B cell (primary cell): Measurements from ENCODE around the gene BAG3. TPM values are rescaled to one million over a fixed set of nuclear protein-coding genes. Genes with fewer than 3 reads are reported as not detected.

Source experiments
- ATAC-seq: fragments of 200-7000 bp; cut with Tn5 transposase; one replicate; pipeline ENCODE4 v1.10.0; 2021; ENCODE audit warnings: low read depth, mild to moderate bottlenecking, moderate number of reproducible peaks, moderate library complexity
- CTCF ChIA-PET: fragments of 350-600 bp; sonication (Branson Sonifier 250); formaldehyde crosslinking; loops from one replicate; lab custom pipeline; 2021; ENCODE audit warnings: antibody characterized with exemption, inconsistent platforms; lab: Charles Lee
- POLR2A ChIA-PET: fragments of 350-600 bp; sonication (Branson Sonifier 250); formaldehyde crosslinking; loops from one replicate; lab custom pipeline; 2021; ENCODE audit warnings: antibody characterized with exemption; lab: Charles Lee
- DNase-seq: peaks from one replicate; pipeline ENCODE4 v3.0.0; 2013
- H2AFZ ChIP-seq: 2 replicates; pipeline ENCODE4 v1.6.1; 2012; ENCODE audit warnings: mild to moderate bottlenecking, low read depth, low read length; ENCODE audit not compliant: insufficient read depth, poor library complexity, severe bottlenecking
- H3K27ac ChIP-seq, 2 donors: 1 replicate in 1 of 2; 2 replicates in 1 of 2; pipeline ENCODE4 v1.5.1; 2012 to 2013; ENCODE audit warnings: low read length in 2 of 2, mild to moderate bottlenecking in 2 of 2, moderate library complexity in 1 of 2
- H3K27me3 ChIP-seq, 4 experiments: fragments of 200-600 bp in 1 of 4; sonication (generic) in 1 of 4; replicated peaks in 1 of 4; 1 replicate in 2 of 4; 2 replicates in 2 of 4; pipeline versions ENCODE4 v1.6.1 to v1.7.0; 2013 to 2016; ENCODE audit warnings: low read length in 3 of 4, mild to moderate bottlenecking in 2 of 4, mixed read lengths in 1 of 4, moderate library complexity in 1 of 4; ENCODE audit not compliant: insufficient read depth in 4 of 4, control insufficient read depth in 3 of 4; ENCODE audit errors: control extremely low read depth in 1 of 4
- H3K36me3 ChIP-seq, 2 experiments: replicated peaks in 1 of 2; 1 replicate in 1 of 2; 2 replicates in 1 of 2; pipeline versions ENCODE4 v1.6.1 to v1.7.1; 2013; ENCODE audit warnings: low read length in 1 of 2; ENCODE audit not compliant: insufficient read depth in 2 of 2, control insufficient read depth in 1 of 2; ENCODE audit errors: control extremely low read depth in 1 of 2, extremely low read depth in 1 of 2
- H3K4me1 ChIP-seq, 2 donors: fragments of 200-600 bp in 1 of 2; sonication (generic) in 1 of 2; 1 replicate in 1 of 2; 2 replicates in 1 of 2; pipeline versions ENCODE4 v1.5.1 to v1.6.1; 2013 to 2017; ENCODE audit warnings: low read length in 2 of 2; ENCODE audit not compliant: control insufficient read depth in 2 of 2, insufficient read depth in 2 of 2
- H3K4me2 ChIP-seq: replicated peaks from 2 replicates; pipeline ENCODE3; 2012; ENCODE audit warnings: mild to moderate bottlenecking, low read depth, low read length; ENCODE audit not compliant: poor library complexity, severe bottlenecking
- H3K4me3 ChIP-seq, 5 experiments: fragments of 200-600 bp in 1 of 5; sonication (generic) in 1 of 5; 1 replicate in 3 of 5; 2 replicates in 2 of 5; pipeline versions ENCODE4 v1.5.1 to v1.7.0; 2011 to 2016; ENCODE audit warnings: low read length in 4 of 5, mild to moderate bottlenecking in 4 of 5, low read depth in 2 of 5, control low read depth in 1 of 5, moderate library complexity in 1 of 5; ENCODE audit not compliant: insufficient read depth in 1 of 5; ENCODE audit errors: control extremely low read depth in 1 of 5, extremely low read depth in 1 of 5
- H3K79me2 ChIP-seq: fragments of 200-600 bp; sonication (generic); one replicate; pipeline ENCODE4 v1.6.0; 2016; ENCODE audit warnings: low read length; ENCODE audit not compliant: control insufficient read depth, insufficient read depth
- H3K9ac ChIP-seq: fragments of 200-600 bp; sonication (generic); 2 replicates; pipeline ENCODE4 v1.6.1; 2017; ENCODE audit warnings: mild to moderate bottlenecking, low read length, moderate library complexity
- H3K9me3 ChIP-seq, 3 donors: one replicate each; pipeline versions ENCODE4 v1.6.1 to v1.7.1; 2013; ENCODE audit warnings: low read length in 2 of 3; ENCODE audit not compliant: control insufficient read depth in 2 of 3, insufficient read depth in 1 of 3; ENCODE audit errors: control extremely low read depth in 1 of 3
- H4K20me1 ChIP-seq: 2 replicates; pipeline ENCODE4 v1.6.0; 2012; ENCODE audit warnings: mild to moderate bottlenecking, low read length; ENCODE audit not compliant: insufficient read depth, control insufficient read depth, poor library complexity, severe bottlenecking
- H3K27ac Mint-ChIP-seq: one replicate; pipeline ENCODE4 v1.8.0; 2021; ENCODE audit warnings: mixed read lengths
- H3K27me3 Mint-ChIP-seq: one replicate; pipeline ENCODE4 v1.8.0; 2021; ENCODE audit warnings: mixed read lengths
- H3K4me1 Mint-ChIP-seq: one replicate; pipeline ENCODE4 v1.8.0; 2021; ENCODE audit warnings: mixed read lengths
- H3K4me3 Mint-ChIP-seq: one replicate; pipeline ENCODE4 v1.8.0; 2021; ENCODE audit warnings: mixed read lengths
- H3K9me3 Mint-ChIP-seq: one replicate; pipeline ENCODE4 v1.8.0; 2022; ENCODE audit warnings: mixed read lengths; ENCODE audit not compliant: insufficient read depth
- CTCF ChIP-seq: fragments of 200-600 bp; IDR thresholded peaks from one replicate; pipeline ENCODE4 v1.8.0; 2022; ENCODE audit warnings: antibody characterized with exemption, mild to moderate bottlenecking
- EZH2 ChIP-seq: IDR thresholded peaks from 2 replicates; pipeline ENCODE4 v1.6.1; 2012; ENCODE audit warnings: borderline replicate concordance, low read depth, mild to moderate bottlenecking, moderate library complexity, low read length; ENCODE audit not compliant: insufficient read depth, poor library complexity, severe bottlenecking
- WGBS: methylation state at CpG from one replicate; pipeline ENCODE4 v1.1.5; 2013; ENCODE audit warnings: missing lambda C conversion rate; ENCODE audit not compliant: insufficient coverage; 5-methylcytosine and 5-hydroxymethylcytosine counted together
- intact Hi-C: fragments of 100-400 bp; cut with micrococcal nuclease; formaldehyde crosslinking; loops from one replicate; pipeline ENCODE4 v1.10.0; 2022
- polyA minus RNA-seq: library from RNA; depleted of rRNA, polyadenylated mRNA; stranded (reverse); fragments of >200 nt; gene quantifications from 2 replicates; pipeline ENCODE4 v1.2.3, GENCODE V29; 2012
- polyA plus RNA-seq: library from polyadenylated mRNA; depleted of rRNA; stranded (reverse); fragments of >200 nt; gene quantifications from 2 replicates; pipeline ENCODE4 v1.2.3, GENCODE V29; 2012
- total RNA-seq, 2 donors: library from RNA; stranded (reverse); fragments of 120-200 nt in 1 of 2; gene quantifications; 1 replicate in 1 of 2; 2 replicates in 1 of 2; pipeline versions ENCODE4 v1.2.3 to v1.2.4, GENCODE V29; 2013 to 2022

Gene BAG3
- total RNA-seq (3.9 and 4.2 TPM in 2 replicates), polyA plus RNA-seq (7.4 and 7.5 TPM in 2 replicates), polyA minus RNA-seq (6.9 and 7.3 TPM in 2 replicates)
- 0.89 TPM for total RNA-seq (2013)

GRCh38 chr10:119650692-119651513, at the start of gene BAG3:
Gene BAG3 (plus strand): TSS chr10:119651380. CDS start chr10:119651676, 296 bp downstream.
- H3K9me3 Mint-ChIP-seq, result no peaks in the 10 kb centered on the region
- ATAC-seq, result peak; percentile 94
- Histone ChIP-seq H3K27me3 (peaks cover 0 to 3% (median 0%) of the 10 kb centered on the region in 4 experiments), H4K20me1 (no peaks in the 10 kb centered on the region), H3K79me2 (no peaks in the 10 kb centered on the region), H3K36me3 (no peaks in the 10 kb centered on the region), H3K9ac (peak within 1 kb of the TSS; percentile 95), H2AFZ (peak within 1 kb of the TSS; percentile 99), H3K4me1 (peaks cover 3 to 12% of the 10 kb centered on the region in 2 donors), H3K4me3 (peak within 1 kb of the TSS; percentile 82 to 96 (median 93)), H3K4me2 (peak within 1 kb of the TSS; percentile 97), H3K27ac (peak within 1 kb of the TSS; percentile 82 to 85), H3K9me3 (no peaks in the 10 kb centered on the region)
- no peaks in the 10 kb centered on the region for H3K27me3 Mint-ChIP-seq
- DNase-seq, result peak; percentile 85
- WGBS, result under 1% methylated on average over 57 of the region's 60 CpGs
- intact Hi-C loops, result loop anchor here (1.0 to 5.0 kb wide), 5 partner anchors 36 to 549 kb away; partner anchors contain the start of genes DENND10 and PRDX3
- no peak for TF ChIP-seq EZH2
- TF ChIP-seq CTCF, result no peak
- H3K4me3 Mint-ChIP-seq, result peak within 1 kb of the TSS; percentile 97
- H3K27ac Mint-ChIP-seq, result peak within 1 kb of the TSS; percentile 94
- ChIA-PET CTCF (interaction anchor here (1.4 to 1.7 kb wide), 2 partner anchors 36 to 75 kb away, joined by 3 to 4 read pairs; partner anchors contain the start of gene INPP5F), POLR2A (interaction anchor here (1.0 to 1.2 kb wide), 2 partner anchors 55 to 222 kb away, joined by 3 to 5 read pairs; partner anchors contain the start of gene MCMBP)
- peaks cover 17% of the 10 kb centered on the region for H3K4me1 Mint-ChIP-seq
